ENCODE results near the gene SLC2A6.

Gene SLC2A6

DNA sequence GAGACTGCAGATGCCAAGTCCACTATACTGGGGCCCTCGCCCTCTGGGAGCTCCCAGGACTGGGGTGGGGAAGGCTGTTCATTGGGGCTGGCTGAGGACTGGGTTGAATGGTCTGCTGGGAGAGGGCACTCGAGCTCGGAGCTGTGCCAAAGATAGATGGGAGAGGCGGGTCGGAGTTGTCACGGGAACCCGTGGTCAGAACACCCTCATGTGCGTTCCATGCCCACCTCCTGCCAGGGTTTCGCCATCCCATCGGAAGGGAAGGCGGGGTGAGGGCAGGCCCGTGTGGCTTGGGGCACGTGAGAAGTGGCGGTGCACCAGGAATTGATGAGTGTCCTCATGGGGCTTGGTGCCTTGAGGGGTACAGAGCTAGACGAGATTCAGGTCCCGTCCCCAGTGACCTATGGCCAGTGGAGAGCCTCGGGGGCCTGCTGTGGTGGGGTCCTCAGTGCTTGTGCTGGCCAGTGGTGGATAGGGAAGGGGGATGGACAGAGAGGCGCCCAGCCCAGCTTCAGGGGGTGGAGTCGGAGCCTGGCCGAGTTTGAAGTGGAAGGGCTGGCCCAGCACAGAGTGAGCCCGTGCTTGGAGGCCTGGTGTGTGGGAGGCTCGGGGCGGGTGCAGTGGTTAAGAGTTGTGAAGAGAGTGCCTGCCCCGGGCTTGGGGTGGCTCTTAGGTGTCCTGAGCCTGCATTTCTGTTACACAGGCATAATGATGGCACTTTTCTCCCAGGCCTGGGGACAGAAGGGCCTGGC, 14.9 kb downstream of the SLC2A6 start:
- H3K27ac ChIP-seq (ENCODE audit: low read depth, low read length) = no peak overlapping the region
- H3K36me3 ChIP-seq (ENCODE audit: control insufficient read depth, insufficient read depth, low read length) = peaks cover 9% of the 10 kb centered on the region; the same call in 1 of the 2 replicates
- H3K4me3 ChIP-seq (ENCODE audit: low read depth, low read length) = no peak overlapping the region
- no peaks in the 10 kb centered on the region for H3K27me3 ChIP-seq (ENCODE audit: control insufficient read depth, insufficient read depth, low read length)
- H3K9me3 ChIP-seq (ENCODE audit: control insufficient read depth, insufficient read depth, low read length) = no peaks in the 10 kb centered on the region
- peaks cover 11% of the 10 kb centered on the region for H3K4me1 ChIP-seq (ENCODE audit: control insufficient read depth, insufficient read depth, low read length)
- H3K9ac ChIP-seq (ENCODE audit: low read depth, low read length) = no peak overlapping the region

DNA sequence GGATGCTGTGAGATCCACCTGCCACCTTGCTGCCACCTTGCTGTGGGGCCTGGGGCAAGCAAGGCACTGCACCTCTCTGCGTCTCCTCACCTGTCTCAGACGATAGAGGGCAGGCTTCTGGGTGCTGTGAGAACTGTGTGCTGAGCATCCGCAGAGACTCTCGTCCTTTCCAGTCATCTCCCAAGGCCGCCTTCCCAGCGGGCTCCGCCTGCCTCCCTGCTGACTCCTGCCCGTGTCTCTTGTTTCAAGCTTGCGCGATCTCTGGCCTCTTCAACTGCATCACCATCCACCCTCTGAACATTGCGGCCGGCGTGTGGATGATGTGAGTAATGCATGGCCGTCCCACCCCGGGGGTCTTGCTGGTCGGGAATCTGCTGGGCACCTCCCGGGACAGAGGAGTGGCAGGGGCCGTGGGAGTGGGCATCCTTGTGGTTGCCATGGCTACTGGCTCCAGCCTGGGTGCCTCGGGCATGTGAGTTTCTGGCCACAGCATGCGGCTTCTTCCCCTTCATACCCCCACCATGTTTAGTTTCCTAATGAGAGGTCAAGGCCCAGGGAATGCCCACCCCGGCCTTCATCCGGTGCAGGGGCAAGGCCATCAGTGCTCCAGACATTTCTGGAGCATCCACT, 15.6 kb downstream of the SLC2A6 start:
- Histone ChIP-seq H3K27me3 (ENCODE audit: control insufficient read depth, insufficient read depth, low read length) (no peaks in the 10 kb centered on the region), H3K4me3 (ENCODE audit: low read depth, low read length) (no peak overlapping the region), H3K27ac (ENCODE audit: low read depth, low read length) (no peak overlapping the region), H3K9me3 (ENCODE audit: control insufficient read depth, insufficient read depth, low read length) (no peaks in the 10 kb centered on the region), H3K36me3 (ENCODE audit: control insufficient read depth, insufficient read depth, low read length) (peaks cover 9% of the 10 kb centered on the region; the same call in 1 of the 2 replicates), H3K9ac (ENCODE audit: low read depth, low read length) (no peak overlapping the region), H3K4me1 (ENCODE audit: control insufficient read depth, insufficient read depth, low read length) (peaks cover 14% of the 10 kb centered on the region)

DNA sequence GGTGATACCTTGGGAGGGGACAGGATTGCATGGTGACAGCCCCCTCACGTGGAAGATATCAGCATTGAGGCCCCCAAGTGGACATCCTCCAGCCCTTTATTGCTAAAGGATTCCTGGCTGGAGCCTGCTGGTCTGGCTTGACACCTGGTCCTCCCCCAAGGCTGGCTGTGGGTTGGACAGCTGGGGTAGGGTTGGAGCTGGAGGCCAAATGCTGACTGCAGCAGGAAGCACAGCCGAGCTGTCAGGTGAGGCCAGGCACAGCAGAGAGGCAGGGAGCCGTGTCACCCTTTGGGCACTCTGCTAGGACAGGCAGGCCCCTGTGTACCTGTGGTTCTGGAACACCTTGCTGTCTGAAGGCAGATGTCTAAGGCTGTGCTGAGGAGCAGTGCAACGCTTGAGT, 16.9 kb downstream of the SLC2A6 start:
- no peaks in the 10 kb centered on the region for H3K9me3 ChIP-seq (ENCODE audit: control insufficient read depth, insufficient read depth, low read length)
- H3K27ac ChIP-seq (ENCODE audit: low read depth, low read length) = no peak overlapping the region
- no peak overlapping the region for H3K4me3 ChIP-seq (ENCODE audit: low read depth, low read length)
- H3K36me3 ChIP-seq (ENCODE audit: control insufficient read depth, insufficient read depth, low read length) = peaks cover 9% of the 10 kb centered on the region; the same call in 1 of the 2 replicates
- no peaks in the 10 kb centered on the region for H3K27me3 ChIP-seq (ENCODE audit: control insufficient read depth, insufficient read depth, low read length)
- H3K9ac ChIP-seq (ENCODE audit: low read depth, low read length) = no peak overlapping the region
- H3K4me1 ChIP-seq (ENCODE audit: control insufficient read depth, insufficient read depth, low read length) = peaks cover 14% of the 10 kb centered on the region

DNA sequence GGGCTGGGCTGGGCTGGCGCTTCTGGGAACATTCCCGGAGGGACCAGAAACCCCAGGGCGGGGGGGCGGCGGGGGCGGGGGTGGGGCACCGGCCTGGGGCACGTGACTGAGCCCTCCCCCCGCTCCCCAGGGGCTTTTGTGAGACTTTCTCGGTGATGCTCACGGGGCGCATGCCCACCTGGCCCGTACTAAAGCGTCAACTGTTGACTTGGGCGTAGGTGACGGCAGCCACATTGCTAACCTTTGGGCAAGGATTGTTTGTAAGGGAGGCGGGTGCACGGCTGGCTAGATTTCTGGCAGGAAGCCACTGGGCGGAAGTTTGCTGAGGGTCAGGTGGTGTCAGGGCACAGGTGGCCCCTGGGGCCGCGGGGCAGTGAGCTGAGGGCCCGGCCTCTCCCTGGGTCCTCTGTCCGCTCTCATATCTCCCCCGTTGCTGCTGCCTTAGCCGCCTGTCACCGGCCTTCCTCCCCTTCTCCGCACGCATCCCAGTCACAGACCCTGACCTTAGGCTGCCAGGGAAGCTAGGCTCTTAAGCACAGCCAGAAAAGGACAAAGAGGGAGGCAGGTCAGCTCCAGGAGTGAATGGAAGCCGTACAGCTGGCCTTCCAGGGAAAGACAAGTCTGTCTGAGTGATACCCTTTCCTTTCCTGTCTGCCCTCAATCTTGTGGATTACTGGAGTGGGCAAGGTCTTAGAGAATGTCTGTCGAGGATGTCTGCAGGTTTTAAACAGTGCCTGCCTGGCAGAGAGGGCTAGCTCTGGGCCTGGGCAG, 18.3 kb downstream of the SLC2A6 start:
- Histone ChIP-seq H3K36me3 (ENCODE audit: control insufficient read depth, insufficient read depth, low read length) (peaks cover 9% of the 10 kb centered on the region; the same call in 1 of the 2 replicates), H3K4me3 (ENCODE audit: low read depth, low read length) (peak overlapping the region; percentile 93), H3K4me1 (ENCODE audit: control insufficient read depth, insufficient read depth, low read length) (peaks cover 14% of the 10 kb centered on the region), H3K27ac (ENCODE audit: low read depth, low read length) (peak overlapping the region; percentile 95), H3K9me3 (ENCODE audit: control insufficient read depth, insufficient read depth, low read length) (no peaks in the 10 kb centered on the region), H3K27me3 (ENCODE audit: control insufficient read depth, insufficient read depth, low read length) (no peaks in the 10 kb centered on the region), H3K9ac (ENCODE audit: low read depth, low read length) (peak overlapping the region; percentile 12; the same call in 1 of the 2 replicates)

DNA sequence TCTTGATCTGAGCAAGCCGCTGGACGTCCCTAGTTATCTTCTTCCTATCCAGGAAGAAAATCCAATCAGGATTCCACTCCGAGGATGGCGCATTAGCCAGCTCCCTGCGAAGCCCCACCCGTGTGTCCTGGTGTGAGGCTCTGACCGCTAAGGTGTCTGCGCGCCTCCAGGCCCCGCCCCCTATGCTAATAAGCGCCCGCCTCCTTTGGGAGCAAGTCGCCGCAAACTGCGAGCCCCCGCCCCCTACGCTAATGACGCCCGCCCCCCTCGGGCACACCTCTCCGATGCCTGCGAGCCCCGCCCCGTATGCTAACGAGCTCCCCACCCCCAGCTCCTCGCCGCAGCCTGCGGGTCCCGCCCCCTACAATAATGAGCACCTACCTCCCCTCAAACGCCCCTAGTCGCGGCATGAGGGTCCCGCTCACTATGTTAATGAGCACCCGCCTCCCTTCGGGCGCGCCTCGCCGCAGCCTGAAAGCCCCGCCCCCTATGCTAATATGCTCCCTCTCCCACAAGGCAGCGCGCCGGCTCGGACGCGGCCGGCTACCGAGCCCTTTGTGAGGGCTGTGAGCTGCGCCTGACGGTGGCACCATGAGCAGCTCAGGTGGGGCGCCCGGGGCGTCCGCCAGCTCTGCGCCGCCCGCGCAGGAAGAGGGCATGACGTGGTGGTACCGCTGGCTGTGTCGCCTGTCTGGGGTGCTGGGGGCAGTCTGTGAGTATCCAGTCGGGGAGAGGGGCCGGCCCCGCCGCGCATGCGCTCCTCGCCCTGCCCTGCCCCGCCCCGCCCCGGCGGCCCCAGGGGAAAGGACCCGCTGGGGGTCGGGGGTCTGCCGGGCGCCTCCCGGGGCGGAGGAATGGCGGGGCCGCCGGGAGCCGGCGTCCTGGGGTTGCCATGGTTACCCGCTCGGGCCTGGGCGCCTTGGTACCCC, 19.2 kb downstream of the SLC2A6 start, which contains the start of gene CACFD1:
Gene CACFD1, plus strand, starts transcription at position 503 of the 929 bp plus-strand sequence. Its CDS starts 89 bp downstream, at position 592.
- no peaks in the 10 kb centered on the region for H3K9me3 ChIP-seq (ENCODE audit: control insufficient read depth, insufficient read depth, low read length)
- H3K36me3 ChIP-seq (ENCODE audit: control insufficient read depth, insufficient read depth, low read length) = 0 out of 2 replicates have a peak, but pooled peaks cover 4% of the 10 kb centered on the region
- peak within 1 kb of the TSS; percentile 87 for H3K9ac ChIP-seq (ENCODE audit: low read depth, low read length)
- peaks cover 14% of the 10 kb centered on the region for H3K4me1 ChIP-seq (ENCODE audit: control insufficient read depth, insufficient read depth, low read length)
- no peaks in the 10 kb centered on the region for H3K27me3 ChIP-seq (ENCODE audit: control insufficient read depth, insufficient read depth, low read length)
- H3K4me3 ChIP-seq (ENCODE audit: low read depth, low read length) = peak within 1 kb of the TSS; percentile 93
- H3K27ac ChIP-seq (ENCODE audit: low read depth, low read length) = peak within 1 kb of the TSS; percentile 95

DNA sequence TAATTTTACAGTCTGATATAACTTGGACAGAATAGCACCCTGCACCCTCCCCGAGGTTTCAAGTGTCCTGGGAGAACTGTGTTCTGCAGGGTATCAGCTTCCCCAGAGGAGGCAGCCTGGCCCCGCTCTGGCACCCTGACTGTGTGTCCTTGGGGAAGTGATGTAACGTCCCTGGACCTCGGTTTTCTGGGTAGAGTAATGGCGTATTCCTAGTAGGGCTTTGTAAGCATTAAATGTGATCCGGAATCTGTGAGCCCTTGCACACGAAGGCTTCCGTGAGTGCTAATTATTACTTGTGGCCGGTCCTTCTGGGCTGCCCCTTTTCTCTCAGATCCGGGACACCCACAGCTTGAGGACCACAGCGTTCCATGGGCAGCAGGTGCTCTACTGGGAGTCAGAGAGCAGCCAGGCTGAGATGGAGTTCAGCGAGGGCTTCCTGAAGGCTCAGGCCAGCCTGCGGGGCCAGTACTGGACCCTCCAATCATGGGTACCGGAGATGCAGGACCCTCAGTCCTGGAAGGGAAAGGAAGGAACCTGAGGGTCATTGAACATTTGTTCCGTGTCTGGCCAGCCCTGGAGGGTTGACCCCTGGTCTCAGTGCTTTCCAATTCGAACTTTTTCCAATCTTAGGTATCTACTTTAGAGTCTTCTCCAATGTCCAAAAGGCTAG, 20.1 kb downstream of the SLC2A6 start:
- no peak overlapping the region for H3K9ac ChIP-seq (ENCODE audit: low read depth, low read length)
- H3K9me3 ChIP-seq (ENCODE audit: control insufficient read depth, insufficient read depth, low read length) = no peaks in the 10 kb centered on the region
- no peaks in the 10 kb centered on the region for H3K36me3 ChIP-seq (ENCODE audit: control insufficient read depth, insufficient read depth, low read length)
- H3K27ac ChIP-seq (ENCODE audit: low read depth, low read length) = no peak overlapping the region
- H3K27me3 ChIP-seq (ENCODE audit: control insufficient read depth, insufficient read depth, low read length) = no peaks in the 10 kb centered on the region
- peak overlapping the region; percentile 63 for H3K4me3 ChIP-seq (ENCODE audit: low read depth, low read length)
- peaks cover 14% of the 10 kb centered on the region for H3K4me1 ChIP-seq (ENCODE audit: control insufficient read depth, insufficient read depth, low read length)

DNA sequence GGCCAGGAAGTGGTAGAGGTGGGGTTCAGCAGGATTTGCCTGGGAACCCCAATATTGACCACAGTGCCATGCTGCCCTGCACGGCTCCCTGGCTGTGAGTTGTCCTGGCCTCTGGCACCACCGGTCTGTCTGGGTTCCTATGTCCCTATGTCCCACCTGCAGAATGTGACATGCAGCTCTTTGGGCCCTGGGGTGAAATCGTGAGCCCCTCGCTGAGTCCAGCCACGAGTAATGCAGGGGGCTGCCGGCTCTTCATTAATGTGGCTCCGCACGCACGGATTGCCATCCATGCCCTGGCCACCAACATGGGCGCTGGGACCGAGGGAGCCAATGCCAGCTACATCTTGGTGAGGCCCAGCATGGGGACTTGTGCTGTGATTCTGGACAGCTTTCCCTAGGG, 21.2 kb downstream of the SLC2A6 start:
- H3K27ac ChIP-seq (ENCODE audit: low read depth, low read length) = no peak overlapping the region
- H3K9ac ChIP-seq (ENCODE audit: low read depth, low read length) = no peak overlapping the region
- H3K27me3 ChIP-seq (ENCODE audit: control insufficient read depth, insufficient read depth, low read length) = no peaks in the 10 kb centered on the region
- H3K9me3 ChIP-seq (ENCODE audit: control insufficient read depth, insufficient read depth, low read length) = no peaks in the 10 kb centered on the region
- no peak overlapping the region for H3K4me3 ChIP-seq (ENCODE audit: low read depth, low read length)
- peaks cover 14% of the 10 kb centered on the region for H3K4me1 ChIP-seq (ENCODE audit: control insufficient read depth, insufficient read depth, low read length)
- no peaks in the 10 kb centered on the region for H3K36me3 ChIP-seq (ENCODE audit: control insufficient read depth, insufficient read depth, low read length)

DNA sequence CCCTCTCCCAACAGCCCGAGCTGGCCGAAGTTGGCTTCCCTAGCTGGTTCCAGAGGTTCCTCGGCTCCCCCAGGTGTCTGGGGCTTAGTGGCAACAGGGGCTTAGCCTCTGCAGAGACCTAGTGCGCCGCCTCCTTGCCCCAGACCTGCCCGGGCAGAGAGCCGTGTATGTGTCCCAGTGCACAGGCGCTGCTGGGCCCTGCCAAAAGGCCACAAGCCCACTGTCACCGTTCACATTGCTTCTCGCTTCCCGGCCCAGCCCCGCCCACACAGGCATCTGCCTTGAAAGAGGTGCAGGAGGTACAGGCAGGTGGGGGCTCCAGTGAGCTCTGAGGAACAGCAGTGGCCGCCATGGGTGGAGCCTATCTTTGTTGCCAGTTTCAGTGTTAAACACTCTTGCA, 21.7 kb downstream of the SLC2A6 start:
- no peak overlapping the region for H3K9ac ChIP-seq (ENCODE audit: low read depth, low read length)
- H3K27me3 ChIP-seq (ENCODE audit: control insufficient read depth, insufficient read depth, low read length) = no peaks in the 10 kb centered on the region
- no peaks in the 10 kb centered on the region for H3K36me3 ChIP-seq (ENCODE audit: control insufficient read depth, insufficient read depth, low read length)
- H3K27ac ChIP-seq (ENCODE audit: low read depth, low read length) = no peak overlapping the region
- peaks cover 14% of the 10 kb centered on the region for H3K4me1 ChIP-seq (ENCODE audit: control insufficient read depth, insufficient read depth, low read length)
- no peak overlapping the region for H3K4me3 ChIP-seq (ENCODE audit: low read depth, low read length)
- H3K9me3 ChIP-seq (ENCODE audit: control insufficient read depth, insufficient read depth, low read length) = no peaks in the 10 kb centered on the region

DNA sequence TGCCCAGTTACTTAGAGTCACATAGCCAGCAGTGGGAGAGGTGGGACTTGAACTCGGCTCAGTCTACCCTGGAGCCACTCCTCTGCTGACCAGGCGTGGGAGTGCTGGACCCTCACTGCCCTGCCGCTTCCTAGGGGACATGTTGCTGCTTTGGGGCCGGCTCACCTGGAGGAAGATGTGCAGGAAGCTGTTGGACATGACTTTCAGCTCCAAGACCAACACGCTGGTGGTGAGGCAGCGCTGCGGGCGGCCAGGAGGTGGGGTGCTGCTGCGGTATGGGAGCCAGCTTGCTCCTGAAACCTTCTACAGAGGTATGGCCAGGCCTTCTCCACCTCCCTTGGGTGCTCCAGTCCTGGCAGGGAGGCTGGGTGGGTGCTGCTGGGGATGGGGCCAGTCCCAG, 22.5 kb downstream of the SLC2A6 start:
- Histone ChIP-seq H3K4me3 (ENCODE audit: low read depth, low read length) (no peak overlapping the region), H3K27ac (ENCODE audit: low read depth, low read length) (no peak overlapping the region), H3K27me3 (ENCODE audit: control insufficient read depth, insufficient read depth, low read length) (no peaks in the 10 kb centered on the region), H3K9ac (ENCODE audit: low read depth, low read length) (no peak overlapping the region), H3K4me1 (ENCODE audit: control insufficient read depth, insufficient read depth, low read length) (peaks cover 12% of the 10 kb centered on the region), H3K36me3 (ENCODE audit: control insufficient read depth, insufficient read depth, low read length) (no peaks in the 10 kb centered on the region), H3K9me3 (ENCODE audit: control insufficient read depth, insufficient read depth, low read length) (no peaks in the 10 kb centered on the region)

DNA sequence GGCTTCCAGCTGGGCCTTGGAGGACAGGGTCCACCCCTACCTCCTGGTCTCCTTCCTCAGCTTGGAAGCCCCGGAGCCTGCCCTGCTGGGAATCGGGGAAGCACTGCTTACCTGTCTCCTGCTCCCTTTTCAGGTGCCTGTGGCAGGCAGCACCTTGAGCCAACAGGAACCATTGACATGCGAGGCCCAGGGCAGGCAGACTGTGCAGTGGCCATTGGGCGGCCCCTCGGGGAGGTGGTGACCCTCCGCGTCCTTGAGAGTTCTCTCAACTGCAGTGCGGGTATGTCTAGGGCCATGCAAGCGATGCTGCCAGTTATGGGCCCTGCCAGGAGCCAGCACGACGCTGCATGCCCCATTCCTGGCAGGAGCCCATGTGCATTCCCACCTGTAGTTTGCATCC, 23.0 kb downstream of the SLC2A6 start:
- H3K4me3 ChIP-seq (ENCODE audit: low read depth, low read length) = no peak overlapping the region
- H3K27ac ChIP-seq (ENCODE audit: low read depth, low read length) = no peak overlapping the region
- no peaks in the 10 kb centered on the region for H3K36me3 ChIP-seq (ENCODE audit: control insufficient read depth, insufficient read depth, low read length)
- H3K4me1 ChIP-seq (ENCODE audit: control insufficient read depth, insufficient read depth, low read length) = peaks cover 10% of the 10 kb centered on the region
- H3K9me3 ChIP-seq (ENCODE audit: control insufficient read depth, insufficient read depth, low read length) = no peaks in the 10 kb centered on the region
- H3K9ac ChIP-seq (ENCODE audit: low read depth, low read length) = no peak overlapping the region
- no peaks in the 10 kb centered on the region for H3K27me3 ChIP-seq (ENCODE audit: control insufficient read depth, insufficient read depth, low read length)

Data from HUES48 (cell line).